A549 treated with Hydrocortisone at 1 μM for 4 hours (cell line): ENCODE data around the gene SNX27. TPM values are rescaled to one million over a fixed set of nuclear protein-coding genes. Genes with fewer than 3 reads are reported as not detected.

Experiments used
- total RNA-seq: library from RNA; stranded (reverse); fragments of 200-300 nt; extraction: Qiagen RNA extraction; gene quantifications from 5 replicates; pipeline ENCODE4 v1.2.3, GENCODE V29; 2022

SNX27 gene
- total RNA-seq, result 7.3 to 13.8 TPM (median 7.8 TPM) in 5 replicates

GRCh38 chr1:151611832-151612500 is at the start of gene SNX27:
Gene SNX27 (plus strand): TSS chr1:151612050. CDS start chr1:151612202, 152 bp downstream.

DNA sequence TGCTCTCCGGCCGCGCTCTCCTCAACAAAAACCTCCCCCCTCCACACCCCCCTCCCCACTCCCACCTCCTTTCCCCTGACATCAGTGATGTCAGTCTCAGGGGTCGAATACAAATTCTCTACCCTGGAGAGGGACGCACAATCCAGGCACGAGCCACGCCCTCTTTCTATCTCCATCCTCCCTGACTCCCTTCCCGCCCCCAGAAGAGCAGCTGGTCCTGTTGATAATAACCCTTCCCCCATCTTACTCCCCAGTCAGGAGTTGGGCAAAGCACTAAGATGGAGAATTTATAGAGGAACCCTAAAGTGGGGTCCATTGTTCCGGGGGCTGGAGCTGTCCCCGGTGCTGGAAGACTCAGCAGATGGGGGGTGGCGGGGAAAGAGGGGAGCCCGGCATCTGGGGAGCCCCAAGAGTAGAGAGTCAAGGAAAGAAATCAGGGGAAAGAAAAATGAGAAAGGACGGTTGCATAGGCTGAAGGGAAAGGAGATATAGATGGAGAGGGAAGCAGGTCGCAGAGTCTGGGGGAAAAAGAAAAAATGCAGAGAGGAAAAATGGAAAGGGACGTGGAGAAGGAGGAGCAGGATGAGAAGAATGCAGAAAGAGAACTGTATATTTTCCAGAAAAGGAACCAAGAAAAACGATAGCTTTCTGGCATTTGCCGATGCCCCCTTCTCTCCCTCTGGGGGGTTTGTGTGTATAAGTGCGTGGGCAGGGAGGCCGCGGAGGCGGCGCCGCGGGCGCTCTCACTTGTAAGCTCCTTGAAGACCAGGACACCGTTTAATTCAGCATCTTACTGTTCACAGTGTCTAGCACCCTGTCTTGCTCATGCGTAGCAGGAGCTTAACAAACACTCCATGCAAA is 105.2 kb downstream of the SNX27 start, which contains the start of gene CELF3:
Gene CELF3, minus strand, starts transcription at position 33 of the 861 bp plus-strand sequence. CDS start 783 bp downstream, outside the sequence.

DNA sequence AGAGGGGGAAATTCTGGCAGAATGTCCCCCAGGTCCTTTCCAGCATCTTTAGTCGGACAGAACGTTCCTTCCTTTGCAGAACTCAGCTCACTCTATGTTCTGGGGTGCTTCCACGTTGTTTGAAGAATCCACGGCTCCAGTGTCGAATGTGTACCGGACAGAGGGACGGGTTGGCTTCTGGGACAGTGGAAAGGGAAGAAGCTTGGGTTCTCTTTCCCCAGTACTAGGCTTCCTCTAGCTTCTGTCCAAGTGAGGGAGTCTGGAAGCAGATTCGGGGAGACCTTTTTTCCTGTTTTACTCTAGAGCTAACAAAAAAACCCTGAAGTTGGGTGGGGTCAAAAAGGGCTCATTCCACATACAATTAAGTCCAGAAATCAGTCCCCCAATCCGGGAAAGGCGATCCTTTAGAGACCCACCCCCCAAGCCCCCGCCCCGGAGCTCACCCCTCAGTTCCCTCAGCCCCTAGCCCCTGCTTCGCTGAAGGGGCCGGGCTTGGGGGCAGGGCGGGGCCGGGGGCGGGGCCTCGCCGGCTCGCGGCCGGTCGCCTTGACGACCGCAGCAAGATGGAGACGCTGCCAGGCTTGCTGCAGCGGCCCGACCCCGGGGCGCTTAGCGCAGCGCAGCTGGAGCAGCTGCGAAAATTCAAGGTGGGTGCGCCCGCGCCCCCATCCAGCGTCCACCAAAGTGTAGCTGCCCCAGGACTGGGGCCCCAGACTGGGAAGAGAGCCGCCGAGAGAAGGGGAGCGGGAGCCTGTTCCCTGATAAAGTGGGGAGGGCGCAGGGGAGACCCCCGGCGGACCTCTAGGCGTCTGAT is 109.3 kb downstream of the SNX27 start, which contains the start of gene RIIAD1:
Gene RIIAD1, plus strand, starts transcription at position 549 of the 814 bp plus-strand sequence. Its CDS starts 15 bp downstream, at position 564.

Other genes with a start within 250 kb of the SNX27 start
- 6.1 to 7.8 TPM (median 7.5 TPM) in 5 replicates for gene SELENBP1, start 239.3 kb upstream of the SNX27 start, total RNA-seq
- gene PSMB4, start 212.5 kb upstream of the SNX27 start, total RNA-seq, result 361 to 442 TPM (median 418 TPM) in 5 replicates
- gene POGZ, start 152.6 kb upstream of the SNX27 start, total RNA-seq, result 16.9 to 20.9 TPM (median 18.8 TPM) in 5 replicates
- gene CGN, start 100.7 kb upstream of the SNX27 start, total RNA-seq, result 2.0 to 2.4 TPM (median 2.3 TPM) in 5 replicates
- gene TUFT1, start 71.7 kb upstream of the SNX27 start, total RNA-seq, result 8.0 to 9.1 TPM (median 8.8 TPM) in 5 replicates
- not detected in 5 replicates for gene CELF3, start 104.8 kb downstream of the SNX27 start, total RNA-seq
- gene RIIAD1, start 109.5 kb downstream of the SNX27 start, total RNA-seq, result 0.41 TPM in 1 of 5 replicates, not detected in the others
- gene MRPL9, start 151.4 kb downstream of the SNX27 start, total RNA-seq, result 68.3 to 87.8 TPM (median 85.6 TPM) in 5 replicates
- gene TDRKH, start 178.4 kb downstream of the SNX27 start, total RNA-seq, result 5.5 to 7.3 TPM (median 5.8 TPM) in 5 replicates
- not detected in 5 replicates for gene LINGO4, start 193.4 kb downstream of the SNX27 start, total RNA-seq
- 0.05 to 0.13 TPM (median 0.08 TPM) in 4 of 5 replicates, not detected in the other for gene RORC, start 219.8 kb downstream of the SNX27 start, total RNA-seq
- gene C2CD4D, start 227.8 kb downstream of the SNX27 start, total RNA-seq, result not detected in 5 replicates
- not detected in 5 replicates for gene THEM5, start 241.7 kb downstream of the SNX27 start, total RNA-seq